ENCODE measurements around the gene CCZ1B.
"Not testable (repeated sequence)": the region's sequence is repeated elsewhere in the genome, so short reads cannot be mapped to it uniquely, and the experiment has no call there.

DNA sequence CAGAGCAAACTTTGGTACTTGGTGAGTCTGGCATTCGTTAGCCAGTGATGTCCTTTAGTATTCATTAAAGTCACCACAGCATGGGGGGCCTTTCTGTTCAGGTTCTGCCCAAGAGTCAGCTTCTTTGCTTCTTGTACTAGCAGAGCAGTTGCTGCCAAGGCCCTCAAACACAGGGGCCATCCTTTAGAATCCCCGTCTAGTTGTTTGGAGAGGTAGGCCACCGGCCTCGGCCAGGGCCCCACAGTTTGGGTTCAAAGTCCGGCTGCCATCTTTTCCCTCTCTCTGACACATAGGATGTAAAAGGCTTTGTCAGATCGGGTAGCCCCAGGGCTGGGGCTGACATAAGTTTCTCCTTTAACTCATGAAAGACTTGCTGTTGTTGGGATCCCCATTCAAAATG is 17.6 kb upstream of the CCZ1B start:
- TF ChIP-seq, protein P1, sequence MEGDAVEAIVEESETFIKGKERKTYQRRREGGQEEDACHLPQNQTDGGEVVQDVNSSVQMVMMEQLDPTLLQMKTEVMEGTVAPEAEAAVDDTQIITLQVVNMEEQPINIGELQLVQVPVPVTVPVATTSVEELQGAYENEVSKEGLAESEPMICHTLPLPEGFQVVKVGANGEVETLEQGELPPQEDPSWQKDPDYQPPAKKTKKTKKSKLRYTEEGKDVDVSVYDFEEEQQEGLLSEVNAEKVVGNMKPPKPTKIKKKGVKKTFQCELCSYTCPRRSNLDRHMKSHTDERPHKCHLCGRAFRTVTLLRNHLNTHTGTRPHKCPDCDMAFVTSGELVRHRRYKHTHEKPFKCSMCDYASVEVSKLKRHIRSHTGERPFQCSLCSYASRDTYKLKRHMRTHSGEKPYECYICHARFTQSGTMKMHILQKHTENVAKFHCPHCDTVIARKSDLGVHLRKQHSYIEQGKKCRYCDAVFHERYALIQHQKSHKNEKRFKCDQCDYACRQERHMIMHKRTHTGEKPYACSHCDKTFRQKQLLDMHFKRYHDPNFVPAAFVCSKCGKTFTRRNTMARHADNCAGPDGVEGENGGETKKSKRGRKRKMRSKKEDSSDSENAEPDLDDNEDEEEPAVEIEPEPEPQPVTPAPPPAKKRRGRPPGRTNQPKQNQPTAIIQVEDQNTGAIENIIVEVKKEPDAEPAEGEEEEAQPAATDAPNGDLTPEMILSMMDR (conservative IDR thresholded peaks at IDR 0.05) = not testable (repeated sequence)
- TF ChIP-seq EZH2 (IDR thresholded peaks at IDR 0.05; ENCODE audit: low read depth) = not testable (repeated sequence)
